HepG2 (cell line): ENCODE data around the gene OR1I1. TPM values are rescaled to one million over a fixed set of nuclear protein-coding genes. Genes with fewer than 3 reads are reported as not detected.

Source experiments
- ATAC-seq: fragments of 200-7000 bp; cut with Tn5 transposase; 3 replicates; pipeline ENCODE4 v1.9.1; 2020; ENCODE audit warnings: mild to moderate bottlenecking, moderate library complexity
- BruUV-seq: library from RNA; stranded (reverse); fragments of 400-500 nt; replicated peaks from 2 replicates; lab custom pipeline; 2021; lab: Mats Ljungman, UMichigan
- CTCF ChIA-PET: fragments of 300-600 bp; formaldehyde crosslinking; extraction: SDS; loops from one replicate; lab custom pipeline; 2021; ENCODE audit warnings: low total read pairs, inconsistent platforms, low intra/inter-chr PET ratio; lab: Yijun Ruan, JAX
- POLR2A ChIA-PET: fragments of 350-600 bp; sonication (Branson Sonifier 250); formaldehyde crosslinking; loops from one replicate; lab custom pipeline; 2020; ENCODE audit warnings: antibody characterized with exemption, inconsistent platforms; lab: Yijun Ruan, JAX
- DNase-seq: peaks from one replicate; pipeline ENCODE4 v3.0.0-alpha.2; 2015; ENCODE audit warnings: low spot score
- FAIRE-seq: peaks from 3 replicates; lab custom pipeline; 2011; peaks lifted over from hg19 to GRCh38; lab: Jason Lieb, UNC
- H2AFZ ChIP-seq: one replicate; pipeline ENCODE4 v1.6.1; 2011; ENCODE audit warnings: low read length, inconsistent platforms
- H3K27ac ChIP-seq: fragments of 300-600 bp; 3 replicates; pipeline ENCODE4 v1.8.0; 2011; ENCODE audit warnings: mixed run types, mild to moderate bottlenecking, mixed read lengths, low read length, inconsistent platforms; ENCODE audit not compliant: insufficient read depth; ENCODE audit errors: extremely low read length
- H3K27me3 ChIP-seq, 2 experiments: fragments of 200-600 bp in 1 of 2; 2 replicates in 1 of 2; 3 replicates in 1 of 2; pipeline versions ENCODE4 v1.6.0 to v1.8.0; 2011; ENCODE audit warnings: low read length in 2 of 2, mild to moderate bottlenecking in 2 of 2, moderate library complexity in 2 of 2, inconsistent platforms in 1 of 2; ENCODE audit not compliant: insufficient read depth in 2 of 2, control insufficient read depth in 1 of 2
- H3K36me3 ChIP-seq, 2 experiments: fragments of 200-600 bp in 1 of 2; replicated peaks in 1 of 2; 2 replicates in 1 of 2; 3 replicates in 1 of 2; pipeline versions ENCODE4 v1.5.1 to v1.8.0; 2011; ENCODE audit warnings: low read length in 2 of 2, inconsistent platforms in 1 of 2; ENCODE audit not compliant: insufficient read depth in 2 of 2, control insufficient read depth in 1 of 2
- H3K4me1 ChIP-seq: 2 replicates; pipeline ENCODE4 v1.5.1; 2012; ENCODE audit warnings: low read length, inconsistent platforms; ENCODE audit not compliant: insufficient read depth
- H3K4me2 ChIP-seq: 2 replicates; pipeline ENCODE4 v1.6.0; 2011; ENCODE audit warnings: low read depth, low read length, inconsistent platforms
- H3K4me3 ChIP-seq, 3 experiments: fragments of 200-600 bp in 1 of 3; sonication (generic), shearing (Covaris generic) in 1 of 3; replicated peaks in 1 of 3; 2 replicates each; pipeline ENCODE4 v1.5.1; 2011 to 2016; ENCODE audit warnings: low read length in 3 of 3, inconsistent platforms in 2 of 3, low read depth in 2 of 3, mild to moderate bottlenecking in 2 of 3, control low read depth in 1 of 3, mixed read lengths in 1 of 3; ENCODE audit not compliant: insufficient read depth in 1 of 3
- H3K79me2 ChIP-seq: one replicate; pipeline ENCODE4 v1.6.1; 2011; ENCODE audit warnings: low read length, inconsistent platforms; ENCODE audit not compliant: insufficient read depth
- H3K9ac ChIP-seq: 2 replicates; pipeline ENCODE4 v1.6.0; 2011; ENCODE audit warnings: mild to moderate bottlenecking, low read depth, low read length, inconsistent platforms; ENCODE audit not compliant: insufficient read depth
- H3K9me3 ChIP-seq: 2 replicates; pipeline ENCODE4 v1.5.1; 2012; ENCODE audit warnings: mild to moderate bottlenecking, low read length
- H4K20me1 ChIP-seq: 2 replicates; pipeline ENCODE4 v1.6.0; 2011; ENCODE audit warnings: inconsistent platforms, mild to moderate bottlenecking, low read length, moderate library complexity; ENCODE audit not compliant: insufficient read depth
- ARHGAP35 ChIP-seq: sonication (generic); formaldehyde crosslinking; IDR thresholded peaks from 2 replicates; pipeline ENCODE4 v1.9.0; 2022; ENCODE audit warnings: mild to moderate bottlenecking, inconsistent platforms, moderate library complexity, missing genetic modification reagents, borderline replicate concordance
- BHLHE40 ChIP-seq: IDR thresholded peaks from 2 replicates; pipeline ENCODE4 v1.6.1; 2011; ENCODE audit warnings: low read length, improper control_type of control experiment
- CBX2 ChIP-seq, 2 experiments: fragments of 200-600 bp in 1 of 2; sonication (generic); formaldehyde crosslinking in 1 of 2; IDR thresholded peaks; 2 replicates each; pipeline versions ENCODE4 v1.7.0 to v1.8.1; 2018 to 2022; ENCODE audit warnings: low read depth in 2 of 2, low read length in 1 of 2, mild to moderate bottlenecking in 1 of 2, missing genetic modification reagents in 1 of 2
- CC2D1A ChIP-seq: sonication (generic); formaldehyde crosslinking; IDR thresholded peaks from 2 replicates; pipeline ENCODE4 v1.8.1; 2023; ENCODE audit warnings: mild to moderate bottlenecking, missing genetic modification reagents
- MTF2 ChIP-seq: sonication (generic); formaldehyde crosslinking; IDR thresholded peaks from 2 replicates; pipeline ENCODE4 v1.5.0; 2020; ENCODE audit warnings: missing genetic modification reagents, borderline replicate concordance
- PLRG1 ChIP-seq: fragments of 450-650 bp; conservative IDR thresholded peaks from 2 replicates; pipeline ENCODE4 v1.6.1; 2016
- whole genome bisulfite sequencing: methylation state at CpG from one replicate; pipeline ENCODE4 v1.1.6; 2017; ENCODE audit warnings: low lambda C conversion rate; 5-methylcytosine and 5-hydroxymethylcytosine counted together
- in situ Hi-C: cut with HindIII; loops from 2 replicates; pipeline ENCODE4 v1.10.0; 2017; ENCODE audit warnings: low pct_unique_long_range_greater_than_20kb; ENCODE audit not compliant: extremely low pct_ligation_motif_present
- intact Hi-C: fragments of 100-400 bp; cut with micrococcal nuclease; formaldehyde crosslinking; loops from one replicate; pipeline ENCODE4 v1.10.0; 2022; ENCODE audit not compliant: unreplicated experiment
- polyA plus RNA-seq, 8 experiments: library from polyadenylated mRNA; depleted of rRNA in 3 of 8; stranded (reverse) in 7 of 8; unstranded in 1 of 8; fragments of >200 nt; fragmentation: Illumina TruSeq in 4 of 8; extraction: Trizol in 4 of 8; gene quantifications; 2 replicates each; pipeline versions ENCODE4 v1.2.1 to v1.2.3, GENCODE V29; 2011 to 2016; ENCODE audit warnings: low read depth in 4 of 8, missing spikeins in 1 of 8, mixed read lengths in 1 of 8; ENCODE audit not compliant: insufficient read depth in 1 of 8
- total RNA-seq, 5 experiments: library from RNA; depleted of rRNA; stranded (reverse); fragments of >200 nt; fragmentation: Illumina TruSeq; extraction: Trizol; gene quantifications; 2 replicates each; pipeline ENCODE4 v1.2.3, GENCODE V29; 2016; ENCODE audit warnings: low read depth in 1 of 5
- TF ChIP-seq, protein P1 (sequence below): sonication (generic); formaldehyde crosslinking; IDR thresholded peaks from 2 replicates; pipeline ENCODE4 v1.9.0; 2021; ENCODE audit warnings: mild to moderate bottlenecking, missing genetic modification reagents
- TF ChIP-seq, protein P2 (sequence below): sonication (generic); formaldehyde crosslinking; IDR thresholded peaks from 2 replicates; pipeline ENCODE4 v1.5.0; 2020; ENCODE audit warnings: missing genetic modification reagents
- TF ChIP-seq, protein P3 (sequence below): sonication (generic); formaldehyde crosslinking; IDR thresholded peaks from 2 replicates; pipeline ENCODE4 v1.4.0; 2020; ENCODE audit warnings: missing genetic modification reagents

The OR1I1 gene
- total and polyA plus RNA-seq, 2 of the 13 experiments (the other 11 are each of a cell fraction or from before 2014, with no cell fraction given), result not detected

DNA sequence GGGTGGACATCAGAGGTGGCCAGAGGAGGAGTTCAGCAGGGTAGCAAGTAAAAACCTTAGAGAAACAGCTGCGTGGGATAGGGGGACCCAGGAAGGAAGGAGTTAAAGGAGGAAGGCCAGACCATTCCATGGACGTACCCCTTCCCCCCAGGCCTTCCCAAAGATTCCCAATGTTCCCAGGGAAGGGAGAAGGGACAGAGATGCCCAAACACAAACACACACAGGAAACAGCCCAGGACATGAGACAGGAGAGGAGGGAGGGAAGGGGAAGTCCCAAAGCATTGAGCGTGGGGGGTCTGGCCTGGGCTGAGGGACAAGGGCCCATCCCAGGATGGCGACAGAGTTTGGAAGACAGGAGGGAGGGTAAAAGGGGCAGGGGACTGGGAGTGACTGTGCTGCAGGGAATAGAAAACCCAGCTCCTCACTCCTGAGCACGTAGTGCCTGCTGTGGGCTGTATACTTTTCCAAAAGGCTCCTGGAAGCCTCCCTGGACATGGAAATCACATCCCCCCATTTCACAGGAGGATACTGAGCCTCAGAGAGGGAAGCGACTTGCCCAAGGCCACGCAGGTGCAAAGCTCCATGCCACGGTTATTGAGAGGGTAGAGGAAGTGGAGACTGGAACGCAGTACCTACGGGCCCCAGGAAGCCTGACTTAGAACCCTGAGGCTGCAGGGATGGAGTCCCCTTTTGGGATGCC, 26.3 kb downstream of the OR1I1 start:
- no peaks in the 10 kb centered on the region for H3K27me3 ChIP-seq
- peaks cover 18% of the 10 kb centered on the region for H3K4me1 ChIP-seq
- intact Hi-C loops, result no loop called here
- ATAC-seq, result no peak
- peaks cover 5% of the 10 kb centered on the region; the same call in 1 of the 2 replicates for H3K9me3 ChIP-seq
- POLR2A ChIA-PET, result interaction anchor here (2.4 kb wide), 1 partner anchor 17 kb away, joined by 13 read pairs; a partner anchor contains a TSS
- in situ Hi-C loops, result no loop called here
- H4K20me1 ChIP-seq, result no peaks in the 10 kb centered on the region
- peak overlapping the region; percentile 15 for H3K27ac ChIP-seq
- H2AFZ ChIP-seq, result no peak overlapping the region
- H3K9ac ChIP-seq, result peak overlapping the region; percentile 79
- CTCF ChIA-PET, result no interaction called here
- H3K4me3 ChIP-seq, result peak overlapping the region; percentile 80 to 84 (median 81)
- H3K36me3 ChIP-seq, result peaks cover 9 to 23% of the 10 kb centered on the region in 2 experiments
- H3K79me2 ChIP-seq, result peaks cover 7% of the 10 kb centered on the region
- no peak for FAIRE-seq
- H3K4me2 ChIP-seq, result peak overlapping the region; percentile 81
- no TSS peak for BruUV-seq
- WGBS, result 71% methylated on average over 9 of the region's 10 CpGs
- DNase-seq, result no peak
- TF ChIP-seq, protein P1, sequence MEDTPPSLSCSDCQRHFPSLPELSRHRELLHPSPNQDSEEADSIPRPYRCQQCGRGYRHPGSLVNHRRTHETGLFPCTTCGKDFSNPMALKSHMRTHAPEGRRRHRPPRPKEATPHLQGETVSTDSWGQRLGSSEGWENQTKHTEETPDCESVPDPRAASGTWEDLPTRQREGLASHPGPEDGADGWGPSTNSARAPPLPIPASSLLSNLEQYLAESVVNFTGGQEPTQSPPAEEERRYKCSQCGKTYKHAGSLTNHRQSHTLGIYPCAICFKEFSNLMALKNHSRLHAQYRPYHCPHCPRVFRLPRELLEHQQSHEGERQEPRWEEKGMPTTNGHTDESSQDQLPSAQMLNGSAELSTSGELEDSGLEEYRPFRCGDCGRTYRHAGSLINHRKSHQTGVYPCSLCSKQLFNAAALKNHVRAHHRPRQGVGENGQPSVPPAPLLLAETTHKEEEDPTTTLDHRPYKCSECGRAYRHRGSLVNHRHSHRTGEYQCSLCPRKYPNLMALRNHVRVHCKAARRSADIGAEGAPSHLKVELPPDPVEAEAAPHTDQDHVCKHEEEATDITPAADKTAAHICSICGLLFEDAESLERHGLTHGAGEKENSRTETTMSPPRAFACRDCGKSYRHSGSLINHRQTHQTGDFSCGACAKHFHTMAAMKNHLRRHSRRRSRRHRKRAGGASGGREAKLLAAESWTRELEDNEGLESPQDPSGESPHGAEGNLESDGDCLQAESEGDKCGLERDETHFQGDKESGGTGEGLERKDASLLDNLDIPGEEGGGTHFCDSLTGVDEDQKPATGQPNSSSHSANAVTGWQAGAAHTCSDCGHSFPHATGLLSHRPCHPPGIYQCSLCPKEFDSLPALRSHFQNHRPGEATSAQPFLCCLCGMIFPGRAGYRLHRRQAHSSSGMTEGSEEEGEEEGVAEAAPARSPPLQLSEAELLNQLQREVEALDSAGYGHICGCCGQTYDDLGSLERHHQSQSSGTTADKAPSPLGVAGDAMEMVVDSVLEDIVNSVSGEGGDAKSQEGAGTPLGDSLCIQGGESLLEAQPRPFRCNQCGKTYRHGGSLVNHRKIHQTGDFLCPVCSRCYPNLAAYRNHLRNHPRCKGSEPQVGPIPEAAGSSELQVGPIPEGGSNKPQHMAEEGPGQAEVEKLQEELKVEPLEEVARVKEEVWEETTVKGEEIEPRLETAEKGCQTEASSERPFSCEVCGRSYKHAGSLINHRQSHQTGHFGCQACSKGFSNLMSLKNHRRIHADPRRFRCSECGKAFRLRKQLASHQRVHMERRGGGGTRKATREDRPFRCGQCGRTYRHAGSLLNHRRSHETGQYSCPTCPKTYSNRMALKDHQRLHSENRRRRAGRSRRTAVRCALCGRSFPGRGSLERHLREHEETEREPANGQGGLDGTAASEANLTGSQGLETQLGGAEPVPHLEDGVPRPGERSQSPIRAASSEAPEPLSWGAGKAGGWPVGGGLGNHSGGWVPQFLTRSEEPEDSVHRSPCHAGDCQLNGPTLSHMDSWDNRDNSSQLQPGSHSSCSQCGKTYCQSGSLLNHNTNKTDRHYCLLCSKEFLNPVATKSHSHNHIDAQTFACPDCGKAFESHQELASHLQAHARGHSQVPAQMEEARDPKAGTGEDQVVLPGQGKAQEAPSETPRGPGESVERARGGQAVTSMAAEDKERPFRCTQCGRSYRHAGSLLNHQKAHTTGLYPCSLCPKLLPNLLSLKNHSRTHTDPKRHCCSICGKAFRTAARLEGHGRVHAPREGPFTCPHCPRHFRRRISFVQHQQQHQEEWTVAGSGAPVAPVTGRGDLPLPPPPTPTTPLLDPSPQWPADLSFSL (CRISPR knock-in tag), result no peak
- no peak for TF ChIP-seq BHLHE40
- TF ChIP-seq ARHGAP35 (CRISPR knock-in tag), result no peak
- TF ChIP-seq, protein P2, sequence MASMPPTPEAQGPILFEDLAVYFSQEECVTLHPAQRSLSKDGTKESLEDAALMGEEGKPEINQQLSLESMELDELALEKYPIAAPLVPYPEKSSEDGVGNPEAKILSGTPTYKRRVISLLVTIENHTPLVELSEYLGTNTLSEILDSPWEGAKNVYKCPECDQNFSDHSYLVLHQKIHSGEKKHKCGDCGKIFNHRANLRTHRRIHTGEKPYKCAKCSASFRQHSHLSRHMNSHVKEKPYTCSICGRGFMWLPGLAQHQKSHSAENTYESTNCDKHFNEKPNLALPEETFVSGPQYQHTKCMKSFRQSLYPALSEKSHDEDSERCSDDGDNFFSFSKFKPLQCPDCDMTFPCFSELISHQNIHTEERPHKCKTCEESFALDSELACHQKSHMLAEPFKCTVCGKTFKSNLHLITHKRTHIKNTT (CRISPR knock-in tag), result no peak
- no peak for TF ChIP-seq CC2D1A (CRISPR knock-in tag)
- TF ChIP-seq, protein P3, sequence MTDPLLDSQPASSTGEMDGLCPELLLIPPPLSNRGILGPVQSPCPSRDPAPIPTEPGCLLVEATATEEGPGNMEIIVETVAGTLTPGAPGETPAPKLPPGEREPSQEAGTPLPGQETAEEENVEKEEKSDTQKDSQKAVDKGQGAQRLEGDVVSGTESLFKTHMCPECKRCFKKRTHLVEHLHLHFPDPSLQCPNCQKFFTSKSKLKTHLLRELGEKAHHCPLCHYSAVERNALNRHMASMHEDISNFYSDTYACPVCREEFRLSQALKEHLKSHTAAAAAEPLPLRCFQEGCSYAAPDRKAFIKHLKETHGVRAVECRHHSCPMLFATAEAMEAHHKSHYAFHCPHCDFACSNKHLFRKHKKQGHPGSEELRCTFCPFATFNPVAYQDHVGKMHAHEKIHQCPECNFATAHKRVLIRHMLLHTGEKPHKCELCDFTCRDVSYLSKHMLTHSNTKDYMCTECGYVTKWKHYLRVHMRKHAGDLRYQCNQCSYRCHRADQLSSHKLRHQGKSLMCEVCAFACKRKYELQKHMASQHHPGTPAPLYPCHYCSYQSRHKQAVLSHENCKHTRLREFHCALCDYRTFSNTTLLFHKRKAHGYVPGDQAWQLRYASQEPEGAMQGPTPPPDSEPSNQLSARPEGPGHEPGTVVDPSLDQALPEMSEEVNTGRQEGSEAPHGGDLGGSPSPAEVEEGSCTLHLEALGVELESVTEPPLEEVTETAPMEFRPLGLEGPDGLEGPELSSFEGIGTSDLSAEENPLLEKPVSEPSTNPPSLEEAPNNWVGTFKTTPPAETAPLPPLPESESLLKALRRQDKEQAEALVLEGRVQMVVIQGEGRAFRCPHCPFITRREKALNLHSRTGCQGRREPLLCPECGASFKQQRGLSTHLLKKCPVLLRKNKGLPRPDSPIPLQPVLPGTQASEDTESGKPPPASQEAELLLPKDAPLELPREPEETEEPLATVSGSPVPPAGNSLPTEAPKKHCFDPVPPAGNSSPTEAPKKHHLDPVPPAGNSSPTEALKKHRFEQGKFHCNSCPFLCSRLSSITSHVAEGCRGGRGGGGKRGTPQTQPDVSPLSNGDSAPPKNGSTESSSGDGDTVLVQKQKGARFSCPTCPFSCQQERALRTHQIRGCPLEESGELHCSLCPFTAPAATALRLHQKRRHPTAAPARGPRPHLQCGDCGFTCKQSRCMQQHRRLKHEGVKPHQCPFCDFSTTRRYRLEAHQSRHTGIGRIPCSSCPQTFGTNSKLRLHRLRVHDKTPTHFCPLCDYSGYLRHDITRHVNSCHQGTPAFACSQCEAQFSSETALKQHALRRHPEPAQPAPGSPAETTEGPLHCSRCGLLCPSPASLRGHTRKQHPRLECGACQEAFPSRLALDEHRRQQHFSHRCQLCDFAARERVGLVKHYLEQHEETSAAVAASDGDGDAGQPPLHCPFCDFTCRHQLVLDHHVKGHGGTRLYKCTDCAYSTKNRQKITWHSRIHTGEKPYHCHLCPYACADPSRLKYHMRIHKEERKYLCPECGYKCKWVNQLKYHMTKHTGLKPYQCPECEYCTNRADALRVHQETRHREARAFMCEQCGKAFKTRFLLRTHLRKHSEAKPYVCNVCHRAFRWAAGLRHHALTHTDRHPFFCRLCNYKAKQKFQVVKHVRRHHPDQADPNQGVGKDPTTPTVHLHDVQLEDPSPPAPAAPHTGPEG (CRISPR knock-in tag), result no peak
- TF ChIP-seq MTF2 (CRISPR knock-in tag), result no peak
- no peak for TF ChIP-seq CBX2 (IDR thresholded peaks at IDR 0.05; ENCODE audit: low read depth, low read length)
- TF ChIP-seq CBX2 (CRISPR knock-in tag; IDR thresholded peaks at IDR 0.05; ENCODE audit: low read depth), result no peak
- TF ChIP-seq PLRG1, result no peak
